SKM-1 (cell line): ENCODE data around the gene PMPCA.
A peak's percentile ranks its signal among the peaks of the same experiment; 100 is the strongest.
"Not testable (repeated sequence)": the region's sequence is repeated elsewhere in the genome, so short reads cannot be mapped to it uniquely, and the experiment has no call there.

Experiments used
- DNase-seq: peaks from one replicate; lab custom pipeline; 2025; ENCODE audit not compliant: unreplicated experiment; lab: John Stamatoyannopoulos, UW

Gene PMPCA

DNA sequence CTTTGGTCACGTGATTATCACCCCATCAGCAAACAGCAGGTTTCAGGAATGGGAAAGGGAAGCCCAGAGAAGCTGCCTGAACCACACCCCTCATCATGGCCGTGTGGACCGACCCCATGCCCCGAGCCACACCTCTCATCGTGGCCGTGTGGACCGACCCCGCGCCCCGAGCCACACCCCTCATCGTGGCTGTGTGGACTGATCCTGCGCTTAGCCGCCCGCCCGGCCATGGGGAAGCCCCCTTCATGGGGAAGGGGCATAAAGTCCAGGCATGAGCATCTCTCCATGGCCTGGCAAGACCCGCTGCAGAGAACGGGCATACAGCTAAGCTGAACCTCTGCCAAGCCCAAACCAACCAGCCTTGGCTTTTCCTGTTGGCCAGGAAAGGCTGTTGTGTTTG lies 16.9 kb upstream of the PMPCA start:
- DNase-seq, result no peak

DNA sequence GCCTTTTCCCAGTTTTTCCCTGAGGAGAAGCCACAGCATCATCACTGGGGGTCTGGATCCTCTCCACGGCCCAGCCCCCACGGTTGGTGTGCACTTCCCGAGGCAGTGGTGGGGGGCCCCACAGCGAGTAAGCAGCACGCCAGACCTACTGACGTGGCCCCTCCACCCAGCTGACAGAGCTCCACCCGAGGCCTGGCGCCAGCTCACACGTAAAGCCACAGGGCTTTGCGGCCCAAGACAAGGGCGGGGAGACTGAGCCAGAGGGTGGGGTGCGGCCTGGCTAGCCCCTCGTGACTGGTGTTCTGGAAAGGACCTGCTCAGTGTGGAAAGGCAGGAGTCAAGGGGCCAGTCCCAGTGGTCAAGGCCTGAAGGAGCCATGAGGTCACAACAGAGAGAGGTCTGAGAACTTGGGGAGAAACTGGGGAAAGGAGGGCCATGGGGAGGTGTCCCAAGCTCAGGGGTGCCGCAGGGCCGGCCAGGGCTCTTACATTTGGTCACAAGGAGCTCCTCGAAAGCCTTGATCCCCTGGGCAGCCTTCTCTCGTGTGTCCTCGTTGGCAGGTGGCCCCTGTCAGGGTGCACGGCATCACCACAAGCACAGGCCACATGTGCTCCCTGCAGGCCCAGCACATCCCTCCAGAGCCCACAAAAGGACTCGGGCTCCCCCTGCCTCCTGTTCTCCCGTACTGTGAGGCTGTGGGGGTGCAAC lies 16.0 kb upstream of the PMPCA start:
- DNase-seq, result no peak

DNA sequence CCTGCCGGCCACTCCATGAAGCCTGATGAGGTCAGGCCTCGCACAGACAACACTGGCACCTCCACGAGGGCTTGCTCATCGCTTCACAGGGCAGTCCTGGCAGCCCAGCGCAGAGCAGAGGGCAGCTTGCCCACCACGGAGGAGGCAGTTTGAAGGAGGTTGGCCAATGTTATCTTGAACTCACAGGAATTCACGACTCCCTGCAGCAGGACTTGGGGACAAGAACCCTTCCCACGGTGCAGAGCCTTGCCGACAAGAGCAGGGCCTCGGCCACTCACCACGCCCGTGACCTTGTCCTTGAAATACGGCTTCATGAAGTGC lies 15.5 kb upstream of the PMPCA start:
- DNase-seq, result no peak

DNA sequence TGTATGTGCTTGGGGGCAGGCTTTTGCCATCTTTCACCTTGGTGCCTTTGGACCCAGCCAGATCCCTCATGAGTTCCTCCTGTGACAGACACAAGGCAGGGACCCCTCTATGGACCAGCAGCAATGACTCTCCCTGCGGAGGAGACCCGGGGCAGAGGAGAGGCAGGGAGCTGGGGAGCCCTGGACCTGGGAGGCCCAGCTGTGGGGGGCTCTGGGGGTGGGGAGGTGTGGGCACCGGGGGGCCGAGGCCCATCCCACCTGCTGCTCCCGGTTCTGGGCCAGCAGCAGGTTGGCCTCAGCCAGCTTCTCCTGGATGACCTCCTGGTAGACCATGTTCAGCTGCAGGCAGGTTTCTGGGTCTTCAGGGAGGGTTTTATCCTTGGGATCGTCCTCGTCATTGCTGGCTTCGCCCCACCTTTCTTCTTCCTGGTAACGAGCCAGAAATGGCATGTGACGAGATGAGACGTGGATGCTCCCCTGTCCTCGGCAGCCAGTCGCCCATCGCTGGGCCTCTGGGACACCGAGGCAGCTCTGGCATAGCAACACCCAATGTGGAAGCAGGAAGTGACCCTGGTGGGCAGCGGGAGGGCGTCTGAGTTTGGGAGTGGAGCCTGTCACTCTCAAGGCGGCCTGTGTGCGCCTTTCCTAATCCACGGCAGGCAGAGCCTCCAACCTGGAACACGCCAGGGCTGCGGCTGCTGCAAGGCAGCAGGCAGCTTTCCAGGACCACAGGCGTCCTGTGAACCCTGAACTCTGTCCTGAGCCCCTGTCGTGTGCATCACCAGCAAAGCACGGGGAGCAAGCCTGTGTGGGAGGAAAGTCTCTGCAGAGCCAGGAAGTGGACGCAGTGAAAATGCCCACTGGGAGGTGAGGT lies 14.9 kb upstream of the PMPCA start:
- no peak for DNase-seq

DNA sequence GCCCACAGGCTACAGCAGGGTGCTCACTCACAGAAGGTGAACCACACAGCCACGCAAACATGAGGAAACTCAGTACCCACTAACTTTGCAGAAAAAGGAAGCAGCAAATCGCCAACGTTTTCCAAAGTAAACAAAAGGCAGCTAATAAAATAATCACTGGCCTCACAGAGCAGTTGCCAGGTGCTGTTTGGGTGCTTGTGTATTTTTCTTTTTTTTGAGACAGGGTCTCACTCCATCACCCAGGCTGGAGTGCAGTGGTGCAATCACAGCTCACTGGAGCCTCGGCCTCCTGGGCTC lies 14.3 kb upstream of the PMPCA start:
- DNase-seq, result no peak

DNA sequence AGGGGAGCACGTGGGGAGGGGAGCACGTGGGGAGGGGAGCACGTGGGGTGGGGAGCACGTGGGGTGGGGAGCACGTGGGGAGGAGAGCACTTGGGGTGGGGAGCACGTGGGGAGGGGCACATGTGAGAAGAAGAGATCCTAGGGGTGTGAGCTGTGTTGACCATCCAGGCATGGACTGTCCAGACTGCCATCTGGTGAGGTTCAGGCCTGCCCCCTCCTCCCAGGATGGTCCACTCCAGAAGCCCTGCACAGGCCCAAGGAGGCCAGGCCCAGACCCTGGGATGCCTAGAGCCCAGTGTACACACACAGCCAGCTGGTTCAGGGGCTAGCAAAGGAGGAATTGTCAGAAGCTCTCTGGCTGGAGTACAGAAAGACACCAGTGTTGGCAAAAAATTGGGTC lies 12.8 kb upstream of the PMPCA start:
- DNase-seq, result no peak

DNA sequence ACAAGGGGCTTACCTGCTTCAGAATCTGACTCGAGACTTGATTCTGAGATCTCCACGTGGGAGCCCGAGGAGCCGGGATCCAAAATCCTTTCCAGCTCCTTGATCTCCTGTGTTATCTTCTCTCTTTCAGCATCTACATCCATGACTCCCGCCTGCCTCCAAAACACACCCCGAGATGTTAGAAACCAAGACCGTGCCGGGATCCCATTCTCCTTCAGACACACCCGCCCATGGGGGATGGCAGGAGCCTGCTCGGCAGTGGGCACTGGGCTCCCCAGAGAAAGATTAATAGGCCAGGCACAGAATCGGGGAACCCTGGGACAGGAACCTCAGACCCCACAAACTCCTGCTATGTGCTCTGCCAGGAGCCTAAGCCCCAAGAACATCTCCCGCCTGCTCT lies 12.2 kb upstream of the PMPCA start:
- no peak for DNase-seq

- no peak for DNase-seq
Measured at GRCh38 chr9:136399176-136400037, 11.1 kb upstream of the PMPCA start.

- DNase-seq, result peak; percentile 83
Measured at GRCh38 chr9:136400038-136400834, 10.2 kb upstream of the PMPCA start, which contains the start of gene SNAPC4. TSS of gene SNAPC4 (minus strand) at chr9:136400170. CDS start at chr9:136398428, 1,742 bp downstream.

GRCh38 chr9:136401173-136401922 lies 9.1 kb upstream of the PMPCA start:
- no peak for DNase-seq

- no peak for DNase-seq
Measured at GRCh38 chr9:136402067-136402466, 8.4 kb upstream of the PMPCA start.

DNA sequence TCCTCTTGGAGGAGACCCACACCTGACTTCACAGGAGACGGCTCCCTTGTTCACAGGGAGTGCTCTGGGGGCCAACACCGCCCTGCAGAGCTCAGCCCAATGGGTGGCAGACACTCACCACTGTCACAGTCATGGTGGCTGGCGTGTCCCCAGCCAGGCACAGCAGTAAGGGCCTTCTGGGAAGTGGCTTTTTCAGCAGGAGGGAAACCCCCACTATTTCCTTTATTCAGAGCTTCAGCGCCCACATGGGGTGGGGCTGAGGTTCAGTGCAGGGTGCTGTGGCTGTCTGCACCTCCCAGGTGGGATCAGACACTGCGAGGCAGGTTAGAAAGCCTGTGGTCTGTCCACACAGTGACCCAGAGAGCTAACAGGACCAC lies 6.9 kb upstream of the PMPCA start:
- no peak for DNase-seq

- no peak for DNase-seq
Measured at GRCh38 chr9:136403915-136404800, 6.3 kb upstream of the PMPCA start.

DNA sequence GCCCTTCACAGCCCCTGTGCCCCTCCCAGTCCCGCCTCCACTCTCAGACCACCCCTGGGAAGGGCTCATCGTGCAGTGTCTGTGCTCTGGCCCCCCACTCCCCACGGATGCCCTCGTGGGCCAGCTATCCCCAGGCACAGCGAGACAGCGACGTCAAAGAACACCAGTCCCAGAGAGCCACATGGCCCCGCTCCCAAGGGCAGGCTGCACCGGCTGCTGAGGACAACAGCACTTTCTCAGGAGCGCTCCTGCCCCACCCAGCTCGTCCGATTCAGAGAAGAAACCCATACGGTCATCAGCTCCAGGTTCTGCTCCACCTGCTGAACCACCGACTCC lies 5.7 kb upstream of the PMPCA start:
- no peak for DNase-seq

DNA sequence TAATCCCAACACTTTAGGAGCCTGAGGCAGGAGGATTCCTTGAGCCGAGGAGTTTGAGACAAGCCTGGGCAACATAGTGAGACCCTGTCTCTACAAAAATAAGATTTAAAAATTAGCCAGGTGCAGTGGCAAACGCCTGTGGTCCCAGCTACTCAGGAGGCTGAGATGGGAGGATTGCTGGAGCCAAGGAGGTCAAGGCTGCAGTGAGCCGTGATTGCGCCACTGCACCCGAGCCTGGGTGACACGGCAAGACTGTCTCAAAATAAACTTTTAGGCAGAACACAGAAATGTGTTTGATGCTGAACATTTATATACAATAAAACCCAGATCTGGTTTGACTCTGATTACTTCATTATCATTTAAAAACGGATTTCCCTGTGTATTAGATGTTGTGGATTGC lies 5.0 kb upstream of the PMPCA start:
- no peak for DNase-seq

GRCh38 chr9:136405904-136406303 lies 4.6 kb upstream of the PMPCA start:
- DNase-seq, result not testable (repeated sequence)

DNA sequence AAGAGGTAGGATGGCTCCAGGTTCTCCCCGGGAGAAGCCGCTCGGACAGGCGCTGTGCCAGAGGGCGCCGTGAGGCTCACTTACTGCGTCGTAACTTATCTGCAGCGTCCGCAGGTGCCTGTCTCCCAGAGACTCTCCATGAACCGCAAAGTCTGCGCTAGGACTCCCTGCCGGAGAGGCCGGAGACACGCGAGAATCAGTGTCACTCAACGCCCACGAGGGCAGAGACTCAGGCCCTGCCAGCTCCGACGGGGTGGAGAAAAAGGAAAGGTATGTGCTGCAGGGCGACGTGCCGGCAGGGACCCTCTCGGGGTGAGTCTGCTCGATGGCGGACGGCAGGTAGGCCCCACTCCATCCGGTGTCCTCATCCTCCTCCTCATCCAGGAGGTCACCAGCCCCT lies 3.4 kb upstream of the PMPCA start:
- not testable (repeated sequence) for DNase-seq

GRCh38 chr9:136407911-136408310 lies 2.5 kb upstream of the PMPCA start:
- DNase-seq, result no peak
